ENCODE data around the gene IL16.
"Not testable (repeated sequence)": the region's sequence is repeated elsewhere in the genome, so short reads cannot be mapped to it uniquely, and the experiment has no call there.

The IL16 gene

GRCh38 chr15:81314378-81314777 is 117.7 kb downstream of the IL16 start:
- no peak for DNase-seq (ENCODE audit: low spot score)

- DNase-seq (ENCODE audit: low spot score) = no peak
These were observed 118.9 kb downstream of the IL16 start for GRCh38 chr15:81315452-81316175.

- DNase-seq (ENCODE audit: low spot score) = no peak
These were observed 119.6 kb downstream of the IL16 start for GRCh38 chr15:81316267-81316666.

- no peak for DNase-seq (ENCODE audit: low spot score)
These were observed 121.0 kb downstream of the IL16 start for GRCh38 chr15:81317642-81318017.

DNA sequence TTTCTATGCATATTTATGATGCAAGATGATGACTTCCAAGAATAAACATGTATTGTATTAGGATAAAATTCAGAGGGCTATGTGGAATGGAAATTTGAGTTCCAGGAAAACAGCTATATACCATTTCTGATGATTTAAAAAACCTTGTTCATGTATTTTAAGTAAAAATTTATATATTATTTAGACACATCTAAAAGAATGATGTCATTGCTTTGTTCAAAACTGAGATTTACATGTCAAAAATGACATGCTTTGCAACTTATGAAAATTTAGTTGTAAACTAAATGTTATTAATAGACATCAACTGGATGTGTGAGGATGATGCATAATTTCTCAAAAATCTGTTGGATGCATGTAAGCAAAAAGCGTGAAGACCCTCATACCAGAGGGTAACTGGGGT is 125.0 kb downstream of the IL16 start:
- DNase-seq (ENCODE audit: low spot score) = no peak

DNA sequence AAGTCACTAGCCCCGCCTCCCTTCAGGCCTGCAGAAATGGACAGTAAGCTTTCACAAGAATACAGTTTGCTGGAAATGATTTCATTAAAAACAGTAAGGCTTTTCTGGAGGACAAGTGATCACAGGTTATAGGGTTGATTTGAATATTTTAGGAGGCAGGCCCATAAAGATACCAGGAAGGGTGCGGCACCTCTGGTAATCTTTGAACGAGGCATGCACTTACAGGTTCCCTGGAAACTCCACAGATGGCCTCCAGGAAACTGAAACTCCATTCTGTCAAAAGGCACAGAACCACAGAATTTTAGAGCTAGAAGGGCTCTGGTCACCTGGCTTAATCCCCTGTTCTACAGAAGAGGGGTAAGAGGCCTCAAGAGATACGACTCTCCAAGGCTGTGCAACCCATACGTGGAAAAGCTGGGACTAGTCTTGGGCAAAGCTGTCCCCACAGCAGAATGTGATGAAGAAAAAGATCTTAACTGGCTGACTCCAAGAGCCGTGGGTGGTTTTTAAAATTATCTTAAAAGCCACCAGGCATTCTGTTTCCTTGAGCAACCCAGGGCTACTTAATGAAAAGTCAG is 126.1 kb downstream of the IL16 start:
- no peak for DNase-seq (ENCODE audit: low spot score)

DNA sequence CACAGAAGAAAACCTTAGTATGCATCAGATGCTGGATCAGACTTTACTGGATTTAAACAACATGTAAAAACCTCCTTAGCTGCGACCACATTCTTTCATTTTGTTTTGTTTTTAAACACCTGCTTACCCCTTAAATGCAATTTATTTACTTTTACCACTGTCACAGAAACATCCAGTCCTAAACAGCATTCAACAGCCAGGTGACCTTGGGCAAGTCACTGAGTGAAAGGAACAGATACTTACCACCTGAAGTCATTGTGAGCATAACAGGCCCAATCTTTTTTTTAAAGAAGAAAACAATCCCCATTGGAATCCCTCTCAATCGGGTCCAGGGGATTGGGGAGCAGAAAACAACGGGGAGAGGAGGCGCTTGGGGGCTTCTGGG is 126.9 kb downstream of the IL16 start:
- DNase-seq (ENCODE audit: low spot score) = no peak

- peak; percentile 93 for DNase-seq (ENCODE audit: low spot score)
These were observed 127.5 kb downstream of the IL16 start, which contains the start of gene STARD5 for GRCh38 chr15:81323944-81324881. STARD5 (minus strand) TSS chr15:81324141; CDS start chr15:81324099, 42 bp downstream.

- DNase-seq (ENCODE audit: low spot score) = no peak
These were observed 130.0 kb downstream of the IL16 start for GRCh38 chr15:81326466-81327212.

- no peak for DNase-seq (ENCODE audit: low spot score)
These were observed 130.8 kb downstream of the IL16 start for GRCh38 chr15:81327516-81327915.

- DNase-seq (ENCODE audit: low spot score) = no peak
These were observed 132.8 kb downstream of the IL16 start for GRCh38 chr15:81329446-81329845.

GRCh38 chr15:81330366-81331090 is 133.8 kb downstream of the IL16 start:
- no peak for DNase-seq (ENCODE audit: low spot score)

DNA sequence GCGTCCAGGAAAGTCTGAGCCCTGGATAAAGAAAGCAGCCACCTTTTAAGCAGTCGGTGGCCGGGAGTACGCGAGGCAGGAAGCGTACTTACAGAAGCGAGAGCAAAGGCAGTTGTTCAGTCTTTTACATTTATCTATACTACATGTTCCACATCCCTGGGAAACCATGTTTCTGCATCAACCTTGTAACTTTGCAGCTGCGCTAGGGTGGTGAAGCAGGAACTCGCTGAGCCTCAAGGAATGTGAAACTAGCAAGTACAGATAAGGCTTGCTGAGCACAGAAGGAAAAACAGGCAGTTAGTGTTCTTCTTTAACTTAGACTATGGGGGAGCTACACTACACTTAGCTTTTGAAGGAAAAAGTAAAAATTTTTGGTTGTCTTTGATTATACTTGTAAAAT is 134.5 kb downstream of the IL16 start:
- DNase-seq (ENCODE audit: low spot score) = not testable (repeated sequence)

GRCh38 chr15:81331600-81331999 is 134.9 kb downstream of the IL16 start:
- DNase-seq (ENCODE audit: low spot score) = no peak

GRCh38 chr15:81332326-81332725 is 135.6 kb downstream of the IL16 start:
- no peak for DNase-seq (ENCODE audit: low spot score)

DNA sequence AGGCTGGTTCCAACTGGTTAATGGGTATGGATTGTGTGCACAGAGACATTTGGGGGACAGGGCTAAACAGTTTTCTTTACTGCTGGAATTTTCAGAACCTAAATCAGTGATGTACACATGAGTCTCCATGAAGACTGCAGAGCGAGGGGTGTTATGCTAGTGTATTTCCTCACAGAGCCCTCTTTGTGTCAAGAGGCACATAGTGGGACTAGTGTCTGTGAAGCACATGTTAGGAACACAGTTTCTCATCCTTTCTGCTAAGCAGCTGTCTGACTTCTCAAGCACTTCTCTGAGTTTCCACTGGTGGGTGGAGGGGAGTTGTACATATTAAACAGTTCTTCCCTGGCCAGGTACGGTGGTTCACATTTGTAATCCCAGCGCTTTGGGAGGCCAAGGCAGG is 136.7 kb downstream of the IL16 start:
- DNase-seq (ENCODE audit: low spot score) = no peak

DNA sequence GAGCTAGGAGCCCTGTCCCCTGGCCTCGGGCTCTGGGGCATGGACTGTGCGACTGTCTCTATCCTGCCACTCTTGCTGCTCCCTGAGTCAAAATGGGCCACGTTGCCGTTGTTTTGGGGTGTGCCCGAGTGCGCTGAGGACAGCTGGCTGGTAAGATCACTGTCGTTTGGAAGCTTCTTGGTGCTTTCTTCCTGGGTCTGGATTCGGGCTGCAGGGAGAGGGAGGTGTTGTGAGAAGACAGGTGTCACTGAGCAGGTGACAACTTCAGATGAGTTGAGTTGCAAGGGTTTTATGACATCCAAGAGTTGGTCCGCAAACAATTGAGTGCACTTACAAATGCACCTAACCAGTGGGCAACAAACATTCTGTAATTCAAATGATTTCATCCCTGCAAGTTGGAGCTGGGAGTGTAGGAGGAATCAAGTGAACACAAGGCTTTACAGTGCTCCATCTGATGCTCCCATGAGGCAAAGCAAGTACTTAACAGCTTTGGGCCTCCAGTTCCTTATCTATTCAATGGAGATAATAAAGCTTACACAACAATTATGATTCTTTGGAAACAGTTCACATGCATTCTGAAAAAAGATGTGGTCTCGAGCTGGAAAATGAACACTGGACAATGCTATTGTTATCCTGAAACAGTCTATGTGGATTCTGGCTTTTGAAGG is 138.2 kb downstream of the IL16 start:
- DNase-seq (ENCODE audit: low spot score) = no peak

DNA sequence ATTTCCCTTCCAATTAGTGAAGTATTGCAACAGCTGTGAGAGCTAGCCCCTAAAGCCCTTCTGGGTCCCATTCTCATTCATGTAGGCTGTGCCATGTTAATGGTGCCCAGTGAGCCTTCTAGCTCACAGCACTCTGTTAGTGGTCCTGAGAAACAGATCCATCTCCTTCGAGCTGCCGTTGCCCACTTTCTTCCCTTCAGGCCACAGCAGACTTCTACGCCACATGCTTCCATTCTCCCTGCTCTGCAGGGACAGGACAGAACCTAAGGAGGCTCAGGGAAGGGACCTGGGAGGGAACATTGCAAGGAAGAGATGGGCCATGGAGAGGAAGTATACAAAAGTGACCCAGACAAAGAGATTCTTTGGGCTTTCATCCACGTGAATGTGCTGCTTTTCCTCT is 139.0 kb downstream of the IL16 start:
- no peak for DNase-seq (ENCODE audit: low spot score)

GRCh38 chr15:81336568-81336967 is 139.9 kb downstream of the IL16 start:
- peak; percentile 63 for DNase-seq (ENCODE audit: low spot score)

- DNase-seq (ENCODE audit: low spot score) = no peak
These were observed 140.6 kb downstream of the IL16 start for GRCh38 chr15:81337241-81337640.

DNA sequence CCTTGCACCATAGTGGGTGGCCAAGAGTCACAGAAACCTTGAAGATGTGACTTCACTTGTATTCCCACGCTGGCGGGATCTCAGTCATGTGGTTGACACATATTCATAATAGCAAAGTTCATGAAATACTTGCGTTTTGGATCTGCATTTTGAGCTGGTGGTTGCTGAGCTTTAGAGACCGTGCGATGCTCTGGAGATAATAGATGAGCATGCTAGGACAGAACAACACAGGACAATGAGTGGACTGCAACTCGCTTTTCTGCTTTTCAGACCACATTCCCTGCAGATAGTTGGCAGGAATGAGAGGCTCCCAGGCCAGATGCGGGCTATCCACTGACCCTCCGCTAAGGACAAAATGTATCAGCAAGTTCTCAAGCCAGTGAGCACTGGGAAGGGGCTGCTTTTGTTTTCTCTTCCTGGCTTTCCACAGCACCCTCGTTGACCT is 141.1 kb downstream of the IL16 start:
- no peak for DNase-seq (ENCODE audit: low spot score)
